ENCODE results near the gene SLC13A2.

The SLC13A2 gene

GRCh38 chr17:28534740-28535375 is 61.4 kb downstream of the SLC13A2 start:
- no peaks in the 10 kb centered on the region for H3K9me3 ChIP-seq (ENCODE audit: control insufficient read depth, low read length)
- H2BK120ac ChIP-seq (ENCODE audit: low read depth, low read length) = no peak overlapping the region
- H4K8ac ChIP-seq (ENCODE audit: low read length) = no peak overlapping the region
- no peak overlapping the region for H2AK5ac ChIP-seq (ENCODE audit: low read length, severe bottlenecking)
- H3K23ac ChIP-seq (ENCODE audit: low read length in 2 of 2) = no peak overlapping the region
- no peak overlapping the region for H3K9ac ChIP-seq (ENCODE audit: low read length)
- 92% methylated on average over 9 of the region's 11 CpGs for WGBS
- no peak overlapping the region for H2BK15ac ChIP-seq (ENCODE audit: low read depth, poor library complexity, severe bottlenecking)
- H4K91ac ChIP-seq (ENCODE audit: low read length) = no peak overlapping the region
- H3K14ac ChIP-seq (ENCODE audit: low read length in 2 of 2) = no peak overlapping the region
- no peak overlapping the region for H3K27ac ChIP-seq (ENCODE audit: low read length, poor library complexity, severe bottlenecking)
- DNase-seq = no peak
- no peaks in the 10 kb centered on the region for H3K4me1 ChIP-seq (ENCODE audit: control insufficient read depth, insufficient read depth, low read depth, low read length)
- no peaks in the 10 kb centered on the region for H3K79me1 ChIP-seq (replicated peaks; ENCODE audit: low read length, poor library complexity, severe bottlenecking)
- H3K27me3 ChIP-seq (ENCODE audit: control insufficient read depth in 1 of 2, insufficient read depth in 1 of 2, low read length in 2 of 2) = peaks cover 36 to 44% of the 10 kb centered on the region in 2 experiments
- H2BK5ac ChIP-seq (ENCODE audit: low read depth, low read length, poor library complexity, severe bottlenecking) = no peak overlapping the region
- no peak overlapping the region for H2AFZ ChIP-seq (ENCODE audit: low read depth, low read length)
- H3K36me3 ChIP-seq (ENCODE audit: control insufficient read depth in 1 of 2, insufficient read depth in 2 of 2, low read depth in 1 of 2, low read length in 2 of 2) = no peaks in the 10 kb centered on the region
- no peak overlapping the region for H3K4me2 ChIP-seq (ENCODE audit: low read length, poor library complexity, severe bottlenecking)
- no peak overlapping the region for H3K18ac ChIP-seq (ENCODE audit: low read depth in 1 of 2, low read length in 2 of 2)
- H2BK12ac ChIP-seq (ENCODE audit: low read length in 2 of 2) = no peak overlapping the region
- H3K4me3 ChIP-seq (ENCODE audit: insufficient read depth in 1 of 2, low read depth in 1 of 2, low read length in 2 of 2) = no peak overlapping the region
- H3K4ac ChIP-seq (ENCODE audit: low read depth in 1 of 2, low read length in 2 of 2) = no peak overlapping the region

- Histone ChIP-seq H3K79me1 (replicated peaks; ENCODE audit: low read length, poor library complexity, severe bottlenecking) (no peaks in the 10 kb centered on the region), H3K4ac (ENCODE audit: low read depth in 1 of 2, low read length in 2 of 2) (no peak overlapping the region), H2BK5ac (ENCODE audit: low read depth, low read length, poor library complexity, severe bottlenecking) (no peak overlapping the region), H2BK120ac (ENCODE audit: low read depth, low read length) (no peak overlapping the region), H2AK5ac (ENCODE audit: low read length, severe bottlenecking) (no peak overlapping the region), H3K9me3 (ENCODE audit: control insufficient read depth, low read length) (no peaks in the 10 kb centered on the region), H3K23ac (ENCODE audit: low read length in 2 of 2) (peak overlapping the region in 1 of 2 experiments; percentile 17), H3K4me3 (ENCODE audit: insufficient read depth in 1 of 2, low read depth in 1 of 2, low read length in 2 of 2) (no peak overlapping the region), H3K14ac (ENCODE audit: low read length in 2 of 2) (no peak overlapping the region), H3K4me1 (ENCODE audit: control insufficient read depth, insufficient read depth, low read depth, low read length) (no peaks in the 10 kb centered on the region), H4K91ac (ENCODE audit: low read length) (no peak overlapping the region), H3K36me3 (ENCODE audit: control insufficient read depth in 1 of 2, insufficient read depth in 2 of 2, low read depth in 1 of 2, low read length in 2 of 2) (no peaks in the 10 kb centered on the region), H3K18ac (ENCODE audit: low read depth in 1 of 2, low read length in 2 of 2) (no peak overlapping the region), H4K8ac (ENCODE audit: low read length) (no peak overlapping the region), H2AFZ (ENCODE audit: low read depth, low read length) (no peak overlapping the region), H3K27ac (ENCODE audit: low read length, poor library complexity, severe bottlenecking) (no peak overlapping the region), H3K4me2 (ENCODE audit: low read length, poor library complexity, severe bottlenecking) (no peak overlapping the region), H3K27me3 (ENCODE audit: control insufficient read depth in 1 of 2, insufficient read depth in 1 of 2, low read length in 2 of 2) (peaks cover 25 to 36% of the 10 kb centered on the region in 2 experiments), H3K9ac (ENCODE audit: low read length) (no peak overlapping the region), H2BK15ac (ENCODE audit: low read depth, poor library complexity, severe bottlenecking) (no peak overlapping the region), H2BK12ac (ENCODE audit: low read length in 2 of 2) (no peak overlapping the region)
- DNase-seq = no peak
- 69% methylated on average over 9 of the region's 9 CpGs for WGBS
Measured at GRCh38 chr17:28536532-28537218, 63.2 kb downstream of the SLC13A2 start.

GRCh38 chr17:28537219-28537610 is 63.8 kb downstream of the SLC13A2 start:
- no peak overlapping the region for H3K27ac ChIP-seq (ENCODE audit: low read length, poor library complexity, severe bottlenecking)
- no peak overlapping the region for H3K4ac ChIP-seq (ENCODE audit: low read depth in 1 of 2, low read length in 2 of 2)
- H3K4me3 ChIP-seq (ENCODE audit: insufficient read depth in 1 of 2, low read depth in 1 of 2, low read length in 2 of 2) = no peak overlapping the region
- H2BK15ac ChIP-seq (ENCODE audit: low read depth, poor library complexity, severe bottlenecking) = no peak overlapping the region
- H2BK12ac ChIP-seq (ENCODE audit: low read length in 2 of 2) = no peak overlapping the region
- no peak overlapping the region for H4K91ac ChIP-seq (ENCODE audit: low read length)
- DNase-seq = no peak
- H3K4me1 ChIP-seq (ENCODE audit: control insufficient read depth, insufficient read depth, low read depth, low read length) = no peaks in the 10 kb centered on the region
- WGBS = 79% methylated on average over 12 of the region's 12 CpGs
- H3K4me2 ChIP-seq (ENCODE audit: low read length, poor library complexity, severe bottlenecking) = no peak overlapping the region
- H2AK5ac ChIP-seq (ENCODE audit: low read length, severe bottlenecking) = no peak overlapping the region
- H2BK5ac ChIP-seq (ENCODE audit: low read depth, low read length, poor library complexity, severe bottlenecking) = no peak overlapping the region
- no peak overlapping the region for H3K14ac ChIP-seq (ENCODE audit: low read length in 2 of 2)
- H3K36me3 ChIP-seq (ENCODE audit: control insufficient read depth in 1 of 2, insufficient read depth in 2 of 2, low read depth in 1 of 2, low read length in 2 of 2) = no peaks in the 10 kb centered on the region
- H3K18ac ChIP-seq (ENCODE audit: low read depth in 1 of 2, low read length in 2 of 2) = no peak overlapping the region
- H3K23ac ChIP-seq (ENCODE audit: low read length in 2 of 2) = peak overlapping the region in 1 of 2 experiments; percentile 17
- H3K9me3 ChIP-seq (ENCODE audit: control insufficient read depth, low read length) = no peaks in the 10 kb centered on the region
- peaks cover 21 to 35% of the 10 kb centered on the region in 2 experiments for H3K27me3 ChIP-seq (ENCODE audit: control insufficient read depth in 1 of 2, insufficient read depth in 1 of 2, low read length in 2 of 2)
- H2AFZ ChIP-seq (ENCODE audit: low read depth, low read length) = no peak overlapping the region
- no peaks in the 10 kb centered on the region for H3K79me1 ChIP-seq (replicated peaks; ENCODE audit: low read length, poor library complexity, severe bottlenecking)
- H4K8ac ChIP-seq (ENCODE audit: low read length) = no peak overlapping the region
- no peak overlapping the region for H2BK120ac ChIP-seq (ENCODE audit: low read depth, low read length)
- H3K9ac ChIP-seq (ENCODE audit: low read length) = no peak overlapping the region

- WGBS = 90% methylated on average over 14 of the region's 14 CpGs
Measured at GRCh38 chr17:28538296-28538895, 65.0 kb downstream of the SLC13A2 start.

More at GRCh38 chr17:28538296-28538895, 65.0 kb downstream of the SLC13A2 start:
- no peaks in the 10 kb centered on the region for H3K79me1 ChIP-seq (replicated peaks; ENCODE audit: low read length, poor library complexity, severe bottlenecking)
- H3K27ac ChIP-seq (ENCODE audit: low read length, poor library complexity, severe bottlenecking) = no peak overlapping the region
- DNase-seq = no peak
- no peak overlapping the region for H3K23ac ChIP-seq (ENCODE audit: low read length in 2 of 2)
- peaks cover 14 to 35% of the 10 kb centered on the region in 2 experiments for H3K27me3 ChIP-seq (ENCODE audit: control insufficient read depth in 1 of 2, insufficient read depth in 1 of 2, low read length in 2 of 2)
- H3K4me3 ChIP-seq (ENCODE audit: insufficient read depth in 1 of 2, low read depth in 1 of 2, low read length in 2 of 2) = no peak overlapping the region
- no peaks in the 10 kb centered on the region for H3K36me3 ChIP-seq (ENCODE audit: control insufficient read depth in 1 of 2, insufficient read depth in 2 of 2, low read depth in 1 of 2, low read length in 2 of 2)
- no peak overlapping the region for H2BK120ac ChIP-seq (ENCODE audit: low read depth, low read length)
- no peak overlapping the region for H3K4ac ChIP-seq (ENCODE audit: low read depth in 1 of 2, low read length in 2 of 2)
- H3K9me3 ChIP-seq (ENCODE audit: control insufficient read depth, low read length) = no peaks in the 10 kb centered on the region
- no peak overlapping the region for H3K9ac ChIP-seq (ENCODE audit: low read length)
- H2BK15ac ChIP-seq (ENCODE audit: low read depth, poor library complexity, severe bottlenecking) = no peak overlapping the region
- H2BK12ac ChIP-seq (ENCODE audit: low read length in 2 of 2) = no peak overlapping the region
- H3K4me1 ChIP-seq (ENCODE audit: control insufficient read depth, insufficient read depth, low read depth, low read length) = no peaks in the 10 kb centered on the region
- H4K91ac ChIP-seq (ENCODE audit: low read length) = no peak overlapping the region
- H2AK5ac ChIP-seq (ENCODE audit: low read length, severe bottlenecking) = no peak overlapping the region
- no peak overlapping the region for H3K4me2 ChIP-seq (ENCODE audit: low read length, poor library complexity, severe bottlenecking)
- H3K14ac ChIP-seq (ENCODE audit: low read length in 2 of 2) = no peak overlapping the region
- H2AFZ ChIP-seq (ENCODE audit: low read depth, low read length) = no peak overlapping the region
- no peak overlapping the region for H4K8ac ChIP-seq (ENCODE audit: low read length)
- H3K18ac ChIP-seq (ENCODE audit: low read depth in 1 of 2, low read length in 2 of 2) = no peak overlapping the region
- H2BK5ac ChIP-seq (ENCODE audit: low read depth, low read length, poor library complexity, severe bottlenecking) = no peak overlapping the region
